Duodenal mucosa (tissue), 2 donors: ENCODE data around the gene CPA1.

Experiments used
- H3K27ac ChIP-seq: one replicate; pipeline ENCODE4 v1.7.0; 2013; ENCODE audit warnings: low read depth, low read length
- H3K27me3 ChIP-seq, 2 donors: one replicate each; pipeline ENCODE4 v1.7.0; 2013; ENCODE audit warnings: low read length in 2 of 2, control low read depth in 1 of 2; ENCODE audit not compliant: insufficient read depth in 2 of 2, control insufficient read depth in 1 of 2
- H3K36me3 ChIP-seq, 2 donors: one replicate each; pipeline ENCODE4 v1.7.0; 2013; ENCODE audit warnings: low read length in 2 of 2, control low read depth in 1 of 2; ENCODE audit not compliant: insufficient read depth in 2 of 2, control insufficient read depth in 1 of 2
- H3K4me1 ChIP-seq, 2 donors: one replicate each; pipeline ENCODE4 v1.7.0; 2013; ENCODE audit warnings: low read length in 2 of 2, control low read depth in 1 of 2; ENCODE audit not compliant: insufficient read depth in 2 of 2, control insufficient read depth in 1 of 2
- H3K4me3 ChIP-seq, 2 donors: one replicate each; pipeline ENCODE4 v1.7.0; 2013; ENCODE audit warnings: low read length in 2 of 2, low read depth in 1 of 2
- H3K9ac ChIP-seq, 2 donors: one replicate each; pipeline ENCODE4 v1.7.0; 2013; ENCODE audit warnings: low read length in 2 of 2, low read depth in 1 of 2
- H3K9me3 ChIP-seq, 2 donors: one replicate each; pipeline ENCODE4 v1.7.0; 2013; ENCODE audit warnings: low read length in 2 of 2, control low read depth in 1 of 2; ENCODE audit not compliant: control insufficient read depth in 1 of 2

The CPA1 gene

DNA sequence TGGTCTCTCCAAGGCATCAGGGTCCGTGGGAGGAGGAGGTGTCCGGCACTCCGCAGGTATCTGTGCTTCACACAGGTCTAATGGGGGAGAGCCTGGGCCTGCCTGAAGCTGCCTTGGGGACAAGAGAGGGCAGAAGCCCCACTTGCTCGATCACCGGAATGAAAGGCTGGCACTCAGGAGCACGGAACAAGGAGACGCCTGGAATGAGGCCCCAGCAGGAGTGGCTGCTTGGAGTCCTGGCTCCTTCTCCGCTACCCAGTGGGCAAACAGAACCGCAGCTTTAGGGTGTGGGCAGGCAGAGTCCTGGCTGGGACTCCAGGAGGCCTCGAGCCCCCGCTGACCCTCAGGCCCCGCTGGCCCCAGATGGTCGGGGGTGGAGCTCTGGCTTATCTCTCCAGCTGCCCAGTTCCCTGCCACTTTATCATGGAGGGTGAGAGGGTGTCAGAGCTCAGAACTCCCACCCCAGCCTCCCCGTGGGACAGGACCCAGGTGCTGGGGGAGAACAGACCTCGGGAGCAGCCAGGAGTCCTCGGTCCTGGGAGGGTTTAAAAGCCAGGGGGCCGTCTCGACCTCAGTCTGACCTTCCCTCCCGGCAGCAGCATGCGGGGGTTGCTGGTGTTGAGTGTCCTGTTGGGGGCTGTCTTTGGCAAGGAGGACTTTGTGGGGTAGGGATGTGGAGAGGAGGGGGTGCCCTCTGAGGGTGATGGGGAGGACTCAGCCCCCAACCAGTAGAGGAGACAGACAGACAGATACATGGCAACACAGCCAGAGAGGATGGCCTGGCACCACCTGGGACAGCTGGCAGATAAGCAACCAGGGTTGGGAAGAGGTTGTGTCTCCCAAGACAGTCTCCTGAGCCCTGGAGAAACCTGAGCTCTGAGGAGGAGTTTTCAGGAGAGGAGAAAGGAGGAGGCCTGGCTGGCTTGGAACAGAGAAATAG is at the start of gene CPA1:
TSS of gene CPA1 (plus strand) at position 574 of the 940 bp plus-strand sequence. CDS start at position 601, 27 bp downstream.
- H3K36me3 ChIP-seq, result no peaks in the 10 kb centered on the region
- H3K4me1 ChIP-seq, result no peaks in the 10 kb centered on the region
- H3K9ac ChIP-seq, result no peak within 1 kb of the TSS
- peaks cover 0 to 4% of the 10 kb centered on the region in 2 donors for H3K9me3 ChIP-seq
- no peak within 1 kb of the TSS for H3K27ac ChIP-seq
- no peak within 1 kb of the TSS for H3K4me3 ChIP-seq
- H3K27me3 ChIP-seq, result no peaks in the 10 kb centered on the region

DNA sequence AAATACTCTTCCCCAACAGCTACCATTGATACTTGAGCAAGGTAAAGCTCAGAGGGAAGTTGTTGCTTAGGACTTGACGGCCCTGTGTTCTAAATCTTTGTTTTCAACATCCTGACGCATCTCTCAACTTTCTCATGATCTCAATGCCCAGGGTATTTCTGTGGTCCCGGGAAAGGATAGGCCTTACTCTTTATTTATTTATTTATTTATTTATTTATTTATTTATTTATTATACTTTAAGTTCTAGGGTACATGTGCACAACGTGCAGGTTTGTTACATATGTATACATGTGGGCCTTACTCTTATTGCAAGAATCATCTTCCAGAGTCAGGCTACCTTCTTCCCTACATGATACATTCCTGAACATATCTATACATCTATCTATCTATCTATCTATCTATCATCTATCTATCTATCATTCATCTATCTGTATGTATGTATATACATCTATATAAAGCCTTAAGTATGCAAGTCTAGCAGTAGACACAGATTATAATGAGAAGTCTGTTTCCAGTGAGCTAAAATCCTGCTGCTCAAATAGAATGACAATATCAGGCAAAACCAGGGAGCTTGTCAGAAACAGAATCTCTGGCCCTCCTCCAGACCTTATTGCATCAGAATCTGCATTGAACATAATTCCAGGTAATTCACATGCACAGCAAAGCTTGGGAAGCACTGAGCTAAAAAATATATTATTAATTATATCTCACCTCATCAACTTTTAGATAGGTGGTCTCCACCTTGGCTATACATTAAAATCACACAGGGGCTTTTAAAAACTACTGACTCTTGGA is 47.8 kb upstream of the CPA1 start:
- Histone ChIP-seq H3K27ac (no peak overlapping the region), H3K36me3 (no peaks in the 10 kb centered on the region), H3K9me3 (no peaks in the 10 kb centered on the region), H3K4me3 (no peak overlapping the region), H3K27me3 (no peaks in the 10 kb centered on the region), H3K9ac (no peak overlapping the region), H3K4me1 (no peaks in the 10 kb centered on the region)

DNA sequence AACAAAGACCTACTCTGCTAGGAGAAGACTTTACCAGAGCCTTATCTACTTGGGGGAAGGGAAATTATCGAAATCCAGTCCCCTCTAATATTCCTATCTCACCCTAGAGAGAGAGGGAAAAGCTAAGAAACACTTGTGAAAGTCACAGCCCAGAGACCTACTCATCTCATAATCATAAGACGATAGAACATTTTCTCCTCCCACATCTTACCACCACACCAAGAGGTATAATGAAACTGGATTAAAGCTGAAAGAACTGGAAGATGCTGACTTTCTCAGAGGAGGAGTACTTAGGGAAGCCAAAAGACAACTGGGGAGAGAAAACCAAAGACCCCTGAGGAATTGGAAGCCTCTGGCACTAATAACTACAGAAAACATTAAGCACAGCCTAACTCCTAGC is 46.5 kb upstream of the CPA1 start:
- Histone ChIP-seq H3K36me3 (no peaks in the 10 kb centered on the region), H3K4me3 (no peak overlapping the region), H3K9me3 (no peaks in the 10 kb centered on the region), H3K4me1 (no peaks in the 10 kb centered on the region), H3K9ac (no peak overlapping the region), H3K27me3 (no peaks in the 10 kb centered on the region), H3K27ac (no peak overlapping the region)

DNA sequence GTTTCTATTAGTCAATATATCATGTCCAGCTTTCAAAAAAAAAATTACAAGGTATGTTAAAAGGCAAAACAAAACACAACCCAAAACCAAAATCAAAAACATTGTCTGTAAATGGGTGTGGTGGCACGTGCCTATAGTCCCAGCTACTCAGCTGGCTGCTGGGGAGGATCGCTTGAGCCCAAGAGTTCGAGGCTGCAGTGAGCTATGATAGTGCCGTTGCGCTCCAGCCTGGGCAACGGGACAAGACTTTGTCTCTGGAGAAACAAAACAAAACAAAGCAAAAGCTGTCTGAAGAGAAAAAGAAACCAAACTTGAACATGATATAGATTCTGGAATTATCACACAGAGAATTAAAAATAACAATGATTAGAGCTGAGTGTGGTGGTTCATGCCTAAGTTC is 46.0 kb upstream of the CPA1 start:
- H3K4me3 ChIP-seq, result no peak overlapping the region
- H3K27ac ChIP-seq, result no peak overlapping the region
- no peaks in the 10 kb centered on the region for H3K36me3 ChIP-seq
- no peaks in the 10 kb centered on the region for H3K4me1 ChIP-seq
- H3K27me3 ChIP-seq, result no peaks in the 10 kb centered on the region
- H3K9ac ChIP-seq, result no peak overlapping the region
- no peaks in the 10 kb centered on the region for H3K9me3 ChIP-seq

DNA sequence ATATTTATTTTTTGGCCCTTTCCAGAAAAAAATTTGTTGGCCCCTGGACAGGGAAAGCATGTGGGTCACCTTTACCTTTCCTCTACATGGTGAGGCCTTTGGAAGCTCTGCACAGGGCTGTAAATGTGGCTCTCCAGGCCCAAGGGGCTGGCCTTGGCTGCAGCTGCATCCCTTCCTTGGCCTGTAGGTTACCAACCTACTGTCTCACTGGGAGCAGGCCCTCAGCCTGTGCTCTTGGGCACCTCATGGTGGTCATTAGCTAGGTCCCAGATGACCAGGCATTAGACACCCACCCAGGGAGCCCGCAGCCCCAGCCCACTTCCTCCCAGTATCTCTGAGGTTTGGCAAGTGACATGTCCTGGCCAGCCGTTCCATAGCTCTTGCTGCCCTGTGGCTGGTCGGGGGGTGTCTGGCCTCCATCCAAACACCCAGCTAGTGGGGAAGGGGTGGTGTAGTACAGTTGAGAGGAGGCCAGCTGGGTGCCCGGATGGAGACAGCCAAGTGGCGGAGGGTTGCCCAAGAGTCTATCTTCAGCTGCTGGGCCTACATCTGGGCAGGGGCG is 42.8 kb upstream of the CPA1 start:
- no peak overlapping the region for H3K27ac ChIP-seq
- no peak overlapping the region for H3K4me3 ChIP-seq
- no peaks in the 10 kb centered on the region for H3K36me3 ChIP-seq
- no peaks in the 10 kb centered on the region for H3K4me1 ChIP-seq
- no peaks in the 10 kb centered on the region for H3K9me3 ChIP-seq
- H3K27me3 ChIP-seq, result no peaks in the 10 kb centered on the region
- no peak overlapping the region for H3K9ac ChIP-seq

DNA sequence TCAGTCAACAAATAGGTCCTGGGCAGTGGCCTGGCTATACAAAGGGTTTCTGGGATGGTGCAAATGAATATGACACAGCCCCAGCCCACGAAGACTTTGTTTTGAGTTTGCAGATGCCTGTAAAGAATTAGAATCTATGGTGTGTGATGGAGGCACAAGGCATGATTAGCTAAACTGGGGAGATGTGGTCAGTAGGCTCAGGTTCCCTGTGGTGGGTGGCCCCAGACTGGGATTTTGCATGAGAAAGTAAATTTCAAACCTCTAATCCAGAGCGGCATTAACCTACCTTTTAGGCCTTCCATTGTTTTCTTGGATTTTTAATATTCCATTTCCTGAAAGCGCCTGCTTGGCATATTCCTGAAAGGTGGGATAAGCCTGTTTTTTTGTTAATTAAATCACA is 42.1 kb upstream of the CPA1 start:
- Histone ChIP-seq H3K36me3 (no peaks in the 10 kb centered on the region), H3K9ac (no peak overlapping the region), H3K4me1 (no peaks in the 10 kb centered on the region), H3K27me3 (no peaks in the 10 kb centered on the region), H3K27ac (no peak overlapping the region), H3K9me3 (no peaks in the 10 kb centered on the region), H3K4me3 (no peak overlapping the region)

DNA sequence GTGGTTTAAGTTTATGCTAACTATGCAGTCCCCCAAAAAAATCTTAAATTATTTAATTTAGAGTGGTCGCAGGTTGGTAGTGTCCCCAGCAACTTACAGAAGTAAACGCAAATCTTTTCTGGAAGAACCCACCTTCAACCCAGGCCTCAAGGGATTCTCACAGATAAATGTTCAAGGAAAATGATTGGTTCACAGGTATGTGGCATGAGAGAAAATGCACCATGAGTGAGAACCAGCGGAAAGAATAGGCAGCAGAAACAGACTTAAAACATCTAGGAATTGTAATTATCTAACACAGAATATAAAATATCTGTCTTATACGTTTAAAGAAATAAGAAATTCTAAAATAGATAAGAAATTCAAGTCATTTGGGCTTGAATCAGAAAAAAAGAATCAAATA is 38.4 kb upstream of the CPA1 start:
- Histone ChIP-seq H3K27ac (no peak overlapping the region), H3K36me3 (no peaks in the 10 kb centered on the region), H3K4me3 (no peak overlapping the region), H3K9ac (no peak overlapping the region), H3K9me3 (no peaks in the 10 kb centered on the region), H3K4me1 (no peaks in the 10 kb centered on the region), H3K27me3 (no peaks in the 10 kb centered on the region)

DNA sequence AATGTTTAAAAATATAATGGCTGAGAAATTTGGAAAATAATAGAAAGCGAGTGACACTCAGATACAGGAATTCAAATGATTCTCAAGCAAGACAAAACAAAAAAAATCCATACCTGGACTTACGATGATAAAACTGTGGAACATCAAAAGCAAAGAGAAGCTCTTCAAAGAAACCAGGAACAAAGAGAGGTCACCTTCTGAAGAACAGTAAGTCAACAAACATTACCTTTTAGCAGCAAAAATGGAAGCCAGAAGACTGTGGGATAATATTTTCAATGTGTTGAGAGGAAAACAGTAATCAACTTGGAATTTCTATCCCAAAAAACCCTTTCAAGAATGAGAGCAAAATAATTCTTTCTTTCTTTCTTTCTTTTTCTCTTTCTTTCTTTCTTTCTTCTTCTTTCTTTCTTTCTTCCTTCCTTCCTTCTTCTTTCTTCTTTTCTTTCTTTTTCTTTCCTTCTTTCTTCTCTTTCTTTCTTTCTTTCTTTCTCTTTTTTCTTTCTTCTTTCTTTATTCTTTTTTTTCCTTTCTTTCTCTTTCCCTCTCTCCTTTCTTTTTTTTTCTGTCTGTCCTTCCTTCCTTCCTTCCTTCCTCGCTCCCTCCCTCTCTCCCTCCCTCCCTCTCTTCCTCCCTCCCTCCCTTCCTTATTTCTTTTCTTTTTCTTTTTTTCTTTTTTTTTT is 37.5 kb upstream of the CPA1 start:
- Histone ChIP-seq H3K9me3 (no peaks in the 10 kb centered on the region), H3K27ac (no peak overlapping the region)

DNA sequence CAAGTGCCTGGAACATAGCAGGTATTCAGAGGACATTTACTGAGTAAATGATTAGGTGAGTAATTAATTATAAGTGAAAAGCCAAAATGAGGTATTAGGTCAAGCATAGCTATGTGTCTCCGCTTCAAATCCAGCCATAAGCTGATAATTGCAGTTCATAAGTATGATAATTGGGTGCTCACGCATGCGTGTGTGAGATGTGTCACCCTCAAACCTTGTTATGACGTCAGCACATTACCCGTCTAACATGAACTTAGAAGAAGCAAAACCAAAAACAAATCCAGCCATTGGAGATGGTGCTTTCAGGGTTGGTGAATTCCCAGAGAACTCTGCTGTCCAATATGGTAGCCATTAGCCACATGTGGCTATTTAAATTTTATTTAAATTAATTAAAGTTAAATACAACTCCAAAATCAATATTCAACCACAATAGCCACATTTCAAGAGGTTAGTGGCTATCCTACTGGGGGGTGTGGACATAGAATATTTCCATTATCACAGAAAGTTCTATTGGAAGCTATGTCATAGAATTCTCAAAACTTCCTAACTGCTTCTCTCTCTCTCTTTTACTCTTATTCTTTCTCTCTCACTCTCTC is 35.9 kb upstream of the CPA1 start, which contains the start of gene CPA5:
TSS of gene CPA5 (plus strand) at position 546 of the 596 bp plus-strand sequence. CDS start 1,670 bp downstream, outside the sequence.
- Histone ChIP-seq H3K27ac (no peak within 1 kb of the TSS), H3K4me1 (no peaks in the 10 kb centered on the region), H3K9ac (no peak within 1 kb of the TSS), H3K36me3 (no peaks in the 10 kb centered on the region), H3K9me3 (no peaks in the 10 kb centered on the region), H3K27me3 (no peaks in the 10 kb centered on the region), H3K4me3 (no peak within 1 kb of the TSS)

More for the DNA sequence above, 37.5 kb upstream of the CPA1 start:
- Histone ChIP-seq H3K4me3 (no peak overlapping the region), H3K4me1 (no peaks in the 10 kb centered on the region), H3K27me3 (no peaks in the 10 kb centered on the region), H3K9ac (no peak overlapping the region), H3K36me3 (no peaks in the 10 kb centered on the region)
